ENCODE results near the gene PTPN2. TPM values are rescaled to one million over a fixed set of nuclear protein-coding genes. Genes with fewer than 3 reads are reported as not detected.

The PTPN2 gene
- total RNA-seq, 2 donors from 2014 or later, result 22.7 to 34.2 TPM

- intact Hi-C loops (cut with DNase I), result no loop called here
- H3K4me1 ChIP-seq, result no peaks in the 10 kb centered on the region
- no peak overlapping the region for H3K4me3 ChIP-seq
- WGBS, 2 donors, result 65 to 86% methylated on average over 3 of the region's 3 CpGs
- TF ChIP-seq POLR2A (IDR thresholded peaks at IDR 0.05), result no peak
- no peak for TF ChIP-seq CTCF (IDR thresholded peaks at IDR 0.05)
- no peak overlapping the region for H3K27ac ChIP-seq
- no peaks in the 10 kb centered on the region for H3K27me3 ChIP-seq
- no peaks in the 10 kb centered on the region for H3K9me3 ChIP-seq
- H3K36me3 ChIP-seq (replicated peaks in 1 of 2; ENCODE audit: insufficient read depth in 1 of 2, low read depth in 2 of 2), result peaks cover 0 to 8% of the 10 kb centered on the region in 2 donors
- no peak for DNase-seq
- ATAC-seq, result no peak
Observed at GRCh38 chr18:12821408-12821807, 62.6 kb downstream of the PTPN2 start.

DNA sequence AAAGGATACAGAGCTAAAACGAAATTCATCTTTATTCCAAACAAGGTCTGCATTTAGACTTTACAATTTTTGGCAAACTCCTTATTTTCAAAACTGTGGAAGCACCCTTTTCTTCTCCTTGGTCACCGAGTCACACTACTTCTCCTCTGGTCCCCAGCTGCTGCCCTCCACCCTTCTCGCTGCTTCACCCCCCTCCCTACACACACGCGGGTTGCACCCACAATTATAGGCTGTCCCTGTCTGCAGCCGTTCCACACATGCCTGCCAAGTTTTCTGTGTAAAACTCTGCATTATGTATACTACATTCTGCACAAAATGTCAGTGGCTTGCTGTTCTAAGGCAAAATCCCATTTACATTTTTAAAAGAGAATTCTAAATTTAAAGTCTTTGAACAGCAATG, 63.5 kb downstream of the PTPN2 start:
- no peak for TF ChIP-seq CTCF (IDR thresholded peaks at IDR 0.05)
- TF ChIP-seq POLR2A (IDR thresholded peaks at IDR 0.05), result no peak
- Histone ChIP-seq H3K36me3 (replicated peaks in 1 of 2; ENCODE audit: insufficient read depth in 1 of 2, low read depth in 2 of 2) (peaks cover 0 to 12% of the 10 kb centered on the region in 2 donors), H3K27me3 (no peaks in the 10 kb centered on the region), H3K9me3 (no peaks in the 10 kb centered on the region), H3K4me3 (no peak overlapping the region), H3K27ac (no peak overlapping the region), H3K4me1 (no peaks in the 10 kb centered on the region)
- ATAC-seq, result no peak
- intact Hi-C loops (cut with DNase I), result no loop called here
- no peak for DNase-seq
- 71 to 82% methylated on average over 6 of the region's 6 CpGs for whole genome bisulfite sequencing, 2 donors

DNA sequence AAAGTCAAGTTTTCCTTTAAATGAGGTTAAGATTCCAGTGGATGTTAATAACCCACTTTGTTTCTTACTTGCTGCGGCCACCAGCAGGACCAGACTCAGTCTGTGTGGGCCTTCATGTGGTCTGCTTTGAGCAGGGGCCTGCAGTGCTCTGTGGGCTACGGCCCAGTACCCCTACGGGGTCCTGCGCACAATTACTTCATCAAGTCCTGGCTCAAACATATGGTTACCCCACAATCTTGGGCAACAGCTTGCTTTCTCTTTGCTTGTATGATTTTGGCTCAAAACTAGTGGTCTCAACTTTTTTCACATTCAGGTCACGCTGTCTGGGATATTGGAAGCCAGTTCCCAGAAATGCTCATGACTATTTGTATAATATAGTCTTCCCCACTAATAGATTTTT, 64.2 kb downstream of the PTPN2 start:
- no peak overlapping the region for H3K27ac ChIP-seq

DNA sequence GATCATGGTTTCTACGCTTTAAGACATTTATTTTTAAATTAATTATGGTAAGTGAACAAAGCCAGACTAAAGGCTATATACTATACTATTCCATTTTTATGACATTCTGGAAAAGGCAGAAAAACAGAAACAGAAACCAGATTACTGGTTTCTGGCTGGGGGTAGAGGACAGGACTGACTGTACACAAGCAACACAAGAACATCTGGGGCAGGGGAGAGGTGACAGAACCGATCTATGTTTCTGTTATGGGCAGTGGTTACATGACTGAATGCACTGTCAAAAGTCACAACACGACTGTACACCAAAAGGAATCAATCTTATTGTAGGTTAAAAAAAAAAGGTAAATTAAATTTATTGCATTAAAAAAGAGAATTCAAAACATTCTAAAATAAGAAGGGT, 64.7 kb downstream of the PTPN2 start:
- H3K36me3 ChIP-seq (replicated peaks in 1 of 2; ENCODE audit: insufficient read depth in 1 of 2, low read depth in 2 of 2), result peaks cover 0 to 12% of the 10 kb centered on the region in 2 donors
- DNase-seq (no peak), ATAC-seq (no peak)
- no peak overlapping the region for H3K27ac ChIP-seq
- H3K4me1 ChIP-seq, result no peaks in the 10 kb centered on the region
- H3K4me3 ChIP-seq, result no peak overlapping the region
- H3K9me3 ChIP-seq, result no peaks in the 10 kb centered on the region
- intact Hi-C loops (cut with DNase I), result no loop called here
- TF ChIP-seq POLR2A (IDR thresholded peaks at IDR 0.05) (no peak), CTCF (IDR thresholded peaks at IDR 0.05) (no peak)
- no peaks in the 10 kb centered on the region for H3K27me3 ChIP-seq
- WGBS, 2 donors, result 78 to 87% methylated on average over 3 of the region's 3 CpGs

More for the DNA sequence above, 64.2 kb downstream of the PTPN2 start:
- intact Hi-C loops (cut with DNase I), result no loop called here
- Histone ChIP-seq H3K36me3 (replicated peaks in 1 of 2; ENCODE audit: insufficient read depth in 1 of 2, low read depth in 2 of 2) (peaks cover 0 to 11% of the 10 kb centered on the region in 2 donors), H3K9me3 (no peaks in the 10 kb centered on the region), H3K4me3 (no peak overlapping the region), H3K27me3 (no peaks in the 10 kb centered on the region), H3K4me1 (no peaks in the 10 kb centered on the region)
- ATAC-seq (no peak), DNase-seq (no peak)
- WGBS, 2 donors, result 85 to 92% methylated on average over 5 of the region's 5 CpGs
- TF ChIP-seq POLR2A (IDR thresholded peaks at IDR 0.05) (no peak), CTCF (IDR thresholded peaks at IDR 0.05) (no peak)

- H3K4me3 ChIP-seq, result no peak overlapping the region
- 92 to 94% methylated on average over 3 of the region's 3 CpGs for WGBS, 2 donors
- TF ChIP-seq CTCF (IDR thresholded peaks at IDR 0.05), result no peak
- no peak for TF ChIP-seq POLR2A (IDR thresholded peaks at IDR 0.05)
- DNase-seq (no peak), ATAC-seq (no peak)
- H3K9me3 ChIP-seq, result no peaks in the 10 kb centered on the region
- peaks cover 0 to 10% of the 10 kb centered on the region in 2 donors for H3K36me3 ChIP-seq (replicated peaks in 1 of 2; ENCODE audit: insufficient read depth in 1 of 2, low read depth in 2 of 2)
- H3K27ac ChIP-seq, result no peak overlapping the region
- intact Hi-C loops (cut with DNase I), result no loop called here
- no peaks in the 10 kb centered on the region for H3K27me3 ChIP-seq
- H3K4me1 ChIP-seq, result no peaks in the 10 kb centered on the region
Observed at GRCh38 chr18:12818243-12818642, 65.8 kb downstream of the PTPN2 start.
